CMK (cell line): ENCODE measurements around the gene EDEM3.

ENCODE experiments used
- DNase-seq: peaks from one replicate; pipeline ENCODE4 v3.0.0-alpha.2; 2010; ENCODE audit warnings: low read depth

The EDEM3 gene

GRCh38 chr1:184669391-184669790 lies 85.3 kb downstream of the EDEM3 start:
- no peak for DNase-seq

- no peak for DNase-seq
Observed at GRCh38 chr1:184665360-184665759, 89.3 kb downstream of the EDEM3 start.

GRCh38 chr1:184664661-184665060 lies 90.0 kb downstream of the EDEM3 start:
- no peak for DNase-seq

- no peak for DNase-seq
Observed at GRCh38 chr1:184664042-184664660, 90.5 kb downstream of the EDEM3 start.

GRCh38 chr1:184661801-184662200 lies 92.9 kb downstream of the EDEM3 start:
- no peak for DNase-seq

GRCh38 chr1:184660462-184661191 lies 94.0 kb downstream of the EDEM3 start:
- no peak for DNase-seq

- no peak for DNase-seq
Observed at GRCh38 chr1:184658055-184658454, 96.6 kb downstream of the EDEM3 start.

- no peak for DNase-seq
Observed at GRCh38 chr1:184656221-184656620, 98.4 kb downstream of the EDEM3 start.

GRCh38 chr1:184655185-184655584 lies 99.5 kb downstream of the EDEM3 start:
- no peak for DNase-seq

- no peak for DNase-seq
Observed at GRCh38 chr1:184650177-184650866, 104.3 kb downstream of the EDEM3 start.

- no peak for DNase-seq
Observed at GRCh38 chr1:184649451-184649888, 105.2 kb downstream of the EDEM3 start.

- DNase-seq, result no peak
Observed at GRCh38 chr1:184648856-184649201, 105.8 kb downstream of the EDEM3 start.

- no peak for DNase-seq
Observed at GRCh38 chr1:184648160-184648855, 106.3 kb downstream of the EDEM3 start.

GRCh38 chr1:184647471-184647870 lies 107.2 kb downstream of the EDEM3 start:
- no peak for DNase-seq

GRCh38 chr1:184646824-184647223 lies 107.8 kb downstream of the EDEM3 start:
- no peak for DNase-seq

GRCh38 chr1:184646178-184646701 lies 108.4 kb downstream of the EDEM3 start:
- no peak for DNase-seq

- no peak for DNase-seq
Observed at GRCh38 chr1:184644771-184645170, 109.9 kb downstream of the EDEM3 start.

GRCh38 chr1:184643661-184644060 lies 111.0 kb downstream of the EDEM3 start:
- DNase-seq, result no peak

GRCh38 chr1:184641894-184642293 lies 112.8 kb downstream of the EDEM3 start:
- no peak for DNase-seq

GRCh38 chr1:184640505-184640904 lies 114.2 kb downstream of the EDEM3 start:
- no peak for DNase-seq
